Measurements from ENCODE around the gene KRT14. TPM values are rescaled to one million over a fixed set of nuclear protein-coding genes. Genes with fewer than 3 reads are reported as not detected.
A peak's percentile ranks its signal among the peaks of the same experiment; 100 is the strongest.
"Not testable (repeated sequence)": the region's sequence is repeated elsewhere in the genome, so short reads cannot be mapped to it uniquely, and the experiment has no call there.

Gene KRT14
- total and polyA plus RNA-seq, 4 donors, result 0.30 to 46.7 (median 2.8) TPM

DNA sequence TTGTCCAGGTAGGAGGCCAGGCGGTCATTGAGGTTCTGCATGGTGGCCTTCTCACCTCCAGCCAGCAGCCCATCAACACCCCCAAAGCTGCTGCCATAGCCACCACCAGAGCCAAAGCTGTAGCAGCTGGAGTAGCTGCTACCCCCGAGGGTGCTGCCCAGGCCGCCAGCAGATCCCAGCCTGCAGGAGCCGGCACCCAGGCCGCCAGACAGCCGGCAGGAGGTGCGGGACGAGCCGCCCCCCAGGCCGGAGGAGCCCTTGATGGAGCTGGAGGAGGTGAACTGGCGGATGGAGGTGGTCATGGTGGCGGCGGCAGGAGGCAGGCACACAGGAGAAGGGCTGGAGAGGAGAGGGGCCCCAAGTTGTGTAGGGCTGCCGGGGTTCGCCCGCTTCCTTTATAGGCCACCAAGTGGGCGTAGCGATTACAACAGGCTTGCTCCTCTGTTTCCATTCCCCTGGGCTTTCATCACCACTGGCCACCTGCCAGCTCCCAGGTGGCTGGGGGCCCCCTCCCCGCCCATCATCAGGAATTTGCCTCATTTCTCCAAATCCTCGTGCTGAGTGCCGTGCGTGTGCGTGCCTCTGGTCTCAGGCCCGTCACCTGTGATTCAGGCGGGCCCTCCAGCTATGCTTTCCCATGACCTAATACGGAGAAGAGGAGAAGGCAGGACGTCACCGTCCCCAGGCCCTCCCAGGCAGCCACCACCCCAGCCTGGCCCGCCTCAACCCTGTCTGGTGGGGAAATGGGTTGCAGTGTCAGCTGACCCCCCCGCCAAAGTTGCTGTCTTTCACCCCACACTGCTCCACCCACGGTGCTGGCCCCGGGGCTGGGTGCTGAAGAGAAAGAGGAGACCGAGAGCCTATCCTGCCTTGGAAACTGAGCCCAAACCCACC lies 37.8 kb upstream of the KRT14 start, which contains the start of gene KRT17:
Gene KRT17 (minus strand): TSS at position 368 of the 894 bp plus-strand sequence. CDS start 66 bp downstream, at position 302.
- no peaks in the 10 kb centered on the region for H3K36me3 ChIP-seq (ENCODE audit: control insufficient read depth in 1 of 2, insufficient read depth in 2 of 2, low read length in 1 of 2)
- H3K4me1 ChIP-seq (ENCODE audit: control insufficient read depth in 1 of 2, insufficient read depth in 2 of 2, low read length in 2 of 2), result no peaks in the 10 kb centered on the region
- H3K27me3 ChIP-seq (ENCODE audit: control insufficient read depth in 1 of 2, insufficient read depth in 2 of 2, low read length in 1 of 2), result no peaks in the 10 kb centered on the region
- ATAC-seq (ENCODE audit: low FRiP score) (no peak), DNase-seq (peak; percentile 38 to 69)
- WGBS, 2 donors, result 83 to 86% methylated on average over 31 to 32 of the region's 33 CpGs
- H3K9me3 ChIP-seq (ENCODE audit: control insufficient read depth, low read length), result no peaks in the 10 kb centered on the region
- intact Hi-C loops (cut with DNase I), result no loop called here
- no peak within 1 kb of the TSS for H3K27ac ChIP-seq (ENCODE audit: low read depth in 1 of 2, low read length in 2 of 2)
- no peak within 1 kb of the TSS for H3K4me3 ChIP-seq (ENCODE audit: low read length in 2 of 2)

DNA sequence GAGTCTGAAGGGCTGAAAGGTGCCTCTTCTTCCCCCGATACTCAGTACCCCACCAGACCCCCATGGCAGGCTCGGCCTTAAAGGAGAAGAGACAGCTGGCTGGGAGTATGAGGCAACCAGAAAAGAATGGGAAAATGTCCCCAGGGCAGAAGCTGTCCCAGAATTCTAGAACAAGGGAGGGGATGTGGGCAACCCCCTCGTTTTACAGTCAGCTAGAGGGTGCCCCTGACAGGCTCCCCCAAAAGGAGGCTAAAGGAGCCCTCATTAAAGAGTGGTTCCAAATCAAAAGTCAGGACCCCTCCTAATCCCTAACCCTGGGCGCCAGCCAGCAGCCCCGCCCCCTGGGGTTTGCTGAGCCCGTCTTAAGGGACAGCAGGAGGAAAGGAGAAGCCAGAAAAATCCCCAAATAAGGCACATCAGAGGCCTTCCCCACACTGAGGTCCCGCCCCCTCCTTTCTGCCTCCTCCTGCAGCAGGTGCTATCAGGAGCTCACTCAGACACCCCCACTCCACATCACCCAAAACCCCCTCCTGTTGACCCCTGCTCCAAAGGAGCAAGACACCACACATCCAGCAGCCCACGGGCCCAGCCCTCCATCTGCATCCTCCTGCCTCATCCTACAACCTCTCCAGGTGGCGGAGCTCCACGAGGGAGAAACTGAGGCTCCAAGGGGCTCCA lies 36.6 kb upstream of the KRT14 start:
- 60 to 72% methylated on average over 10 of the region's 10 CpGs for WGBS, 2 donors
- intact Hi-C loops (cut with DNase I); H3K4me1 ChIP-seq (ENCODE audit: control insufficient read depth in 1 of 2, insufficient read depth in 2 of 2, low read length in 2 of 2); H3K9me3 ChIP-seq (ENCODE audit: control insufficient read depth, low read length); H3K27me3 ChIP-seq (ENCODE audit: control insufficient read depth in 1 of 2, insufficient read depth in 2 of 2, low read length in 1 of 2); H3K27ac ChIP-seq (ENCODE audit: low read depth in 1 of 2, low read length in 2 of 2); H3K4me3 ChIP-seq (ENCODE audit: low read length in 2 of 2); ATAC-seq (ENCODE audit: low FRiP score); H3K36me3 ChIP-seq (ENCODE audit: control insufficient read depth in 1 of 2, insufficient read depth in 2 of 2, low read length in 1 of 2): not testable (repeated sequence)
- DNase-seq, result peak; percentile 37 to 63

GRCh38 chr17:41622340-41623183 lies 35.9 kb upstream of the KRT14 start:
- H3K9me3 ChIP-seq (ENCODE audit: control insufficient read depth, low read length); H3K27ac ChIP-seq (ENCODE audit: low read depth in 1 of 2, low read length in 2 of 2); ATAC-seq (ENCODE audit: low FRiP score); H3K27me3 ChIP-seq (ENCODE audit: control insufficient read depth in 1 of 2, insufficient read depth in 2 of 2, low read length in 1 of 2); H3K4me3 ChIP-seq (ENCODE audit: low read length in 2 of 2); intact Hi-C loops (cut with DNase I); H3K4me1 ChIP-seq (ENCODE audit: control insufficient read depth in 1 of 2, insufficient read depth in 2 of 2, low read length in 2 of 2); H3K36me3 ChIP-seq (ENCODE audit: control insufficient read depth in 1 of 2, insufficient read depth in 2 of 2, low read length in 1 of 2): not testable (repeated sequence)
- WGBS, 2 donors, result 80 to 83% methylated on average over 17 to 19 of the region's 19 CpGs
- peak; percentile 26 to 42 for DNase-seq

- no peaks in the 10 kb centered on the region for H3K4me1 ChIP-seq (ENCODE audit: control insufficient read depth in 1 of 2, insufficient read depth in 2 of 2, low read length in 2 of 2)
- DNase-seq, result peak in 1 of 2 donors; percentile 37
- 92 to 95% methylated on average over 2 of the region's 2 CpGs for WGBS, 2 donors
- H3K9me3 ChIP-seq (ENCODE audit: control insufficient read depth, low read length), result no peaks in the 10 kb centered on the region
- intact Hi-C loops (cut with DNase I), result no loop called here
- no peaks in the 10 kb centered on the region for H3K36me3 ChIP-seq (ENCODE audit: control insufficient read depth in 1 of 2, insufficient read depth in 2 of 2, low read length in 1 of 2)
- no peak for ATAC-seq (ENCODE audit: low FRiP score)
- no peak overlapping the region for H3K4me3 ChIP-seq (ENCODE audit: low read length in 2 of 2)
- no peak overlapping the region for H3K27ac ChIP-seq (ENCODE audit: low read depth in 1 of 2, low read length in 2 of 2)
- no peaks in the 10 kb centered on the region for H3K27me3 ChIP-seq (ENCODE audit: control insufficient read depth in 1 of 2, insufficient read depth in 2 of 2, low read length in 1 of 2)
Measured at GRCh38 chr17:41621916-41622315, 35.2 kb upstream of the KRT14 start.

DNA sequence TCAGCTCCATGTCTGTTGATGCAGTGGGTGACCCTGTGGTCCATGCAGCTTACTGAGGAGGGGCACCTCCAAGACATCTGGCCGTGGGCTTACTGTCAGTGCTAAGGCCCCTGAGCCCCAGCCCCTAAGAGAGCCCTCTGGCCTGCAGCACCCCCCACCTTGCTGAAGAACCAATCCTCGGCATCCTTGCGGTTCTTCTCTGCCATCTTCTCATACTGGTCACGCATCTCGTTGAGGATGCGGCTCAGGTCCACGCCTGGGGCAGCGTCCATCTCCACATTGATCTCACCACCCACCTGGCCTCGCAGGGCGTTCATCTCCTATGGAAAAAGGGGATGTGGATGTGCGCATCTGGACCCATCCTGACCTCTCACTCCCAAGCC lies 34.7 kb upstream of the KRT14 start:
- WGBS, 2 donors, result 95 to 97% methylated on average over 11 of the region's 11 CpGs
- peak; percentile 34 to 39 for DNase-seq
- H3K36me3 ChIP-seq (ENCODE audit: control insufficient read depth in 1 of 2, insufficient read depth in 2 of 2, low read length in 1 of 2); H3K9me3 ChIP-seq (ENCODE audit: control insufficient read depth, low read length); H3K4me3 ChIP-seq (ENCODE audit: low read length in 2 of 2); H3K4me1 ChIP-seq (ENCODE audit: control insufficient read depth in 1 of 2, insufficient read depth in 2 of 2, low read length in 2 of 2); intact Hi-C loops (cut with DNase I); H3K27me3 ChIP-seq (ENCODE audit: control insufficient read depth in 1 of 2, insufficient read depth in 2 of 2, low read length in 1 of 2); H3K27ac ChIP-seq (ENCODE audit: low read depth in 1 of 2, low read length in 2 of 2); ATAC-seq (ENCODE audit: low FRiP score): not testable (repeated sequence)

DNA sequence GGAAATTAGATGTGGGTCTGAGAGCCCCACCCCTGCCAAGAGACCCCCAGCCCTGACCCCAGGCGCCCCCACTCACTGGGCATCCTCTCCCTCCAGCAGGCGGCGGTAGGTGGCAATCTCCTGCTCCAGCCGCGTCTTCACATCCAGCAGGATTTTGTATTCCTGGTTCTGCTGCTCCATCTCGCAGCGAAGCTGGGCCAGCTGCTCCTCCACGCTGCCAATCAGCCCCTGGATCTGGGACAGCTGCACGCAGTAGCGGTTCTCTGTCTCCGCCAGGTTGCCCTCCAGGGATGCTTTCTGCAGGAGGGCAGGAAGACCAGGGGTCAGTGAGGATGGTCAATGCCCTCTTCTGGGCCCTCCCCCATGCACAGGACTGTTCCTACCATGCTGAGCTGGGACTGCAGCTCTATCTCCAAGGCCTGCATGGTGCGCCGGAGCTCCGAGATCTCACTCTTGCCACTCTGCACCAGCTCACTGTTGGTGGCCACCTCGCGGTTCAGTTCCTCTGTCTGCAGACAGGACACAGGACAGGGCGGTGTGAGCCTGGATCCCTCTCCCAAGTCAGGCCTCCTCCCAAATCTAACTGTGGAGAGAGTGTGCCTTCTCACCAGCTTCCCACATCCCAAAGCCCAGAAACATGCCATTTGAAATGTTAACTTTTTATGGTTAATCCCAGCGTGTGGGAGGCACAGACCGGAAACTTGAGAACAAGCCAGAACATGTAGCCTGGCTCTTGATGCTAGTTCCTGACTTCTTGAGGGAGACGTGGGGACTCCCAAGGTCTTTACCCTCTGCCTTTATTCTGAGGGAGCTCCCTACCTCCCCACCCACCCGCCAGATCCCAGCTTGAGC lies 34.1 kb upstream of the KRT14 start:
- ATAC-seq (ENCODE audit: low FRiP score) (no peak), DNase-seq (peak; percentile 36 to 47)
- Histone ChIP-seq H3K9me3 (ENCODE audit: control insufficient read depth, low read length) (no peaks in the 10 kb centered on the region), H3K36me3 (ENCODE audit: control insufficient read depth in 1 of 2, insufficient read depth in 2 of 2, low read length in 1 of 2) (no peaks in the 10 kb centered on the region), H3K27me3 (ENCODE audit: control insufficient read depth in 1 of 2, insufficient read depth in 2 of 2, low read length in 1 of 2) (no peaks in the 10 kb centered on the region), H3K4me1 (ENCODE audit: control insufficient read depth in 1 of 2, insufficient read depth in 2 of 2, low read length in 2 of 2) (no peaks in the 10 kb centered on the region), H3K27ac (ENCODE audit: low read depth in 1 of 2, low read length in 2 of 2) (no peak overlapping the region), H3K4me3 (ENCODE audit: low read length in 2 of 2) (no peak overlapping the region)
- intact Hi-C loops (cut with DNase I), result no loop called here
- WGBS, 2 donors, result 56 to 58% methylated on average over 21 of the region's 21 CpGs

GRCh38 chr17:41619927-41620582 lies 33.4 kb upstream of the KRT14 start:
- H3K27ac ChIP-seq (ENCODE audit: low read depth in 1 of 2, low read length in 2 of 2); ATAC-seq (ENCODE audit: low FRiP score); intact Hi-C loops (cut with DNase I); H3K9me3 ChIP-seq (ENCODE audit: control insufficient read depth, low read length); H3K27me3 ChIP-seq (ENCODE audit: control insufficient read depth in 1 of 2, insufficient read depth in 2 of 2, low read length in 1 of 2); H3K36me3 ChIP-seq (ENCODE audit: control insufficient read depth in 1 of 2, insufficient read depth in 2 of 2, low read length in 1 of 2); H3K4me3 ChIP-seq (ENCODE audit: low read length in 2 of 2); H3K4me1 ChIP-seq (ENCODE audit: control insufficient read depth in 1 of 2, insufficient read depth in 2 of 2, low read length in 2 of 2): not testable (repeated sequence)
- peak; percentile 9 to 36 for DNase-seq
- 80 to 85% methylated on average over 6 of the region's 6 CpGs for WGBS, 2 donors

Measured in aorta (tissue), 5 donors.